Measurements from ENCODE around the gene TRAPPC3.

TRAPPC3 gene

DNA sequence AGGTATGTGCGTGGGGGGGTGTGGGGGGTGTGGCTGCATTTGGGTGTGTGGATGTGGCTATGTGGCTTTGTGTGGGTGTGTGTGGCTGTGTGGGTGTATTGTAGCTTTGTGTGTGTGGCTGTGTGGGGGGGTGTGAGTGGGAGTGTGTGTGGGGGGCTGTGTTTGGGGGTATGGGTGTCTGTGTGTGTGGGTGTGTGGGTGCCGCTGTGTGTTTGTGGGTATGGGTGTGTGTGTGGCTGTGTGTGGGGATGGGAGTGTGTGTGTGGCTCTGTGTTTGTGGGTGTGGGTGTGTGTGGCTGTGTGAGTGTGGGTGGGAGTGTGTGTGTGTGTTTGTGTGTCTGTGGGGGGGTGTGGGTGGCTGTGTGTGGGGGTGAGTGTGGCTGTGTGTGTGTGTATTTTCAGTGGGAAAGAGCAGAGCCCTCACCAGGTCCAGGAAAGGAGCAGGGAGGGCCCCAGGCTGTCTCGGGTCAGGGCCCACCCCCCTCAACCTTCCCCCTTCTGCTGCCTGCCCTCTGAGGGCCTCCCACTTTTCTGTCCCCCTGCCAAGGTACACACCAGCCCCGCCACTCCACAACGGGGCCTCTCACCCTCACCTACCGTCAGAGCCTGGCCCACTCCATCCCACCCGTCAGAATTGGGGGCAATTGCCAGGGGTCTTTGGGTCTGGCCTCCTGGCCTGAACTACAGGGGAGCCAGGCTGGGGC, 22.3 kb downstream of the TRAPPC3 start:
- DNase-seq (ENCODE audit: low read depth in 2 of 2), result no peak

DNA sequence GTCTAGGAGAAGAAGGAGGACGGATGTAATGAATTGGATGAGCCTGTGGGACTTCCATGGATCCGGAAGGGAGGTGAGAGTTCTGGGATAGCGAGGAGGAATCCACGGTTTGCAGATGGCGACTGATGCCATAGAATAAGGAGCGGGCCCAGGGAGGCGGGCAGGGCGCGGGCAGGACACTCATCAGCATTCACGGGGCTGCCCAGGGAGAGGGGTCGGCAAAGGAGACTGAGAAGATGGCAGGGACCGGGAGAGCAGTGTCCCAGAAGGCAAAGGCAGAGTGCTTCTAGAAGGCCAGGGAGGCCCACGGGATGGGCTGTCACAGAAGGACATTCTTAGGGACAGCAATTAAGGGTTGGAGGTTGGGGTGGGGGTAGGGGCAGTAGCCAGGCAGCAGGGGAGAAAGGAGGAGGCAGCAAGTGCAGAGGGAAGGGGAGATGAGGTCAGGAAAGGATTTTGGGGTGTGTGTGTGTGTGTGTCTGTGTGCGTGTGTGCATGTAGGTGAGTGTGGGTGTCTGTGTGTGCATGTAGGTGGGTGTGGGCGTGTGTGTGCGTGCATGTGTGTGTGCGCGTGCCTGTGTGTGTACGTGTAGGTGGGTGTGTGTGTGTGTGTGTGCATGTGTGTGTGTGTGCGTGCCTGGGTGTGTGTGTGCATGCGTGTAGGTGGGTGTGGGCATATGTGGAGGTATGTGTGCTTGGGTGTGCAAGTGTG, 23.1 kb downstream of the TRAPPC3 start:
- no peak for DNase-seq (ENCODE audit: low read depth in 2 of 2)

- DNase-seq (ENCODE audit: low read depth in 2 of 2), result no peak
These were observed 23.9 kb downstream of the TRAPPC3 start, which contains the start of gene COL8A2 for GRCh38 chr1:36125129-36125991. Gene COL8A2 (minus strand): TSS chr1:36125222. CDS start chr1:36100242, 24,980 bp downstream.

GRCh38 chr1:36124404-36125128, 24.7 kb downstream of the TRAPPC3 start:
- DNase-seq (ENCODE audit: low read depth in 2 of 2), result no peak

- no peak for DNase-seq (ENCODE audit: low read depth in 2 of 2)
These were observed 25.9 kb downstream of the TRAPPC3 start for GRCh38 chr1:36123356-36123755.

DNA sequence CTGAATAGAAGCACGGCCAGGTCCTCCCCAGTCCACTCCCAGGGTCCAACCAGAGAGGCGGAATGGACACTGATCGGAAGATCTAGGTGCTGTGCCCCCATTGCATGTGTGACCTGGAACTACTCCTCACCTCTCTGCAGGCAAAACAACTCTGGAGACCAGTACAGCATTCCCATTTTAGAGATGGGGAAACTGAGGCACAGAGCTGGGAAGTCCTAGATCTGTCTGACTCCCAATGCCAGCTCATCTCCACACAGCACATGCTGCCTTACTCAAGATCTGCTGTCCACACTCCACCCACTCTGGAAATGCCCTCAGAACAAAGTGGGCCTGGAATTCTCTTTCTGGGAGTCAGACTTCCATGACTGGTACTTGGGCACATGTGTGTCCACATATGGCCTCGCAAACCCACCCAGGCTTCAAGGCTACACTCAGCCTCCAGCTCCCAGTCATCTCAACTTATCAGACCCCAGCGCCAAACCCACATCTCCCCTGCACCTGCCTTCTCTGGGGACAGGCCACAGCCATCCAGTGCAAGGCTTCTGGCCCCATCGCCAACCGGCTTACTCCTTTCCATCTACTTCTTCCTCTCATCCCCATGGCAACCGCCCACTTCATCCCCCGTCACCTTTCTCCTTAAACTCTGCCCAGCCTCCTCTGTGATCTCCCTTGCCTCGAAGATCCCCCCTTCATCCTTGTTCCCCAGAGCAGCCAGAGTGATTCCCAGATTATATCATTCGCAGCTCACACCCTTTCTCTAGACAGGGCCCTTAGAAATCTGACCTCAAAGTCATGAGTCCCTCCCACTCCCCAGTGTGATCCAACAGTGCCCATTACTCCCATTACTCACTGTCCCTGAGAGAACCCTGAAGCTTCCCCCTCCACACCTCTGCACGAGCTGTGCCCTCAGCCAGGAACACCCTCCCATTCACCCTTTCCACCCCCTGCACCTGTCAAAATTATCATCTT, 26.9 kb downstream of the TRAPPC3 start:
- no peak for DNase-seq (ENCODE audit: low read depth in 2 of 2)

GRCh38 chr1:36119456-36119855, 29.8 kb downstream of the TRAPPC3 start:
- no peak for DNase-seq (ENCODE audit: low read depth in 2 of 2)

GRCh38 chr1:36118447-36119204, 30.7 kb downstream of the TRAPPC3 start:
- DNase-seq (ENCODE audit: low read depth in 2 of 2), result no peak

GRCh38 chr1:36116901-36117300, 32.4 kb downstream of the TRAPPC3 start:
- no peak for DNase-seq (ENCODE audit: low read depth in 2 of 2)

- no peak for DNase-seq (ENCODE audit: low read depth in 2 of 2)
These were observed 33.4 kb downstream of the TRAPPC3 start for GRCh38 chr1:36115931-36116330.

GRCh38 chr1:36115200-36115669, 34.1 kb downstream of the TRAPPC3 start:
- no peak for DNase-seq (ENCODE audit: low read depth in 2 of 2)

- no peak for DNase-seq (ENCODE audit: low read depth in 2 of 2)
These were observed 34.9 kb downstream of the TRAPPC3 start for GRCh38 chr1:36114371-36114770.

DNA sequence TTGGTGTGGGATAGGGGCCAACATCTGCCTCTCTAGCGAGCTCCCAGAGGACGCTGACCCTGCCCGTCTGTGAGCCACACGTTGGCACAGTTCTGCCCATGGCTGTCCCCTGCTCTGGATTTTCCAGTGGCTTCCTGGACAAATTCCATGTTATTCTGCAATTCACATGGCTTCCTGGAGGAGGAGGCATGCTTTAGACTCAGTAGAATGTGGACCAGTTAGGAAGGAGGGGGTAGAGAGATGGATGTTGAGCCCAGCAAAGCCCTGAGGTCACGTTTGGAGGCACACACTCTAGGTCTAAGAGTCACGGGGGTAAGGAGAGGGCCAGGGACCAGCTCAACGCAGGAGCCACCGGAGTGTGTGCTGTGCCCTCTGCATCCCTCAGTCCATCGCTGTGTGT, 36.5 kb downstream of the TRAPPC3 start:
- DNase-seq (ENCODE audit: low read depth in 2 of 2), result no peak

GRCh38 chr1:36111151-36111550, 38.1 kb downstream of the TRAPPC3 start:
- no peak for DNase-seq (ENCODE audit: low read depth in 2 of 2)

GRCh38 chr1:36109041-36109679, 40.1 kb downstream of the TRAPPC3 start:
- DNase-seq (ENCODE audit: low read depth in 2 of 2), result no peak

DNA sequence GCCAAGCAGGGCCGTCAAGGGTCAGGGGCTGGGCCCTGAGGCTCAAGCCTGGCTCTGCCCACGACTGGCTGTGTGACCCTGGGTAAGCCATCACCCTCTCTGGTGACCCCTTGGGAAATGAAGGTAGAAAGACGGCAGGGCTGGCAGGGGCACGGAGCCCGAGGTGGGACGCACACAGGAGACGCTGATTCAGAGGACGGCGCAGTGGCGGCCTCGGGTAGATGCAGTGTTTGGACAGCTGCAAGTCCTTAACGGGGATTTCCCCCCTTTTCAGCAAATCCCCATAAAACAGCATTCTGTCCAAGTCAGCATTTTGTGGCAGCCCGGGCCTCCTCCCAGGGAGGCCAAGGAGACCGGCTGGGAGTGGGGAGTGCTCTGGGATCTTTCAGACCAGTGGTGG, 41.0 kb downstream of the TRAPPC3 start:
- no peak for DNase-seq (ENCODE audit: low read depth in 2 of 2)

GRCh38 chr1:36107394-36107793, 41.9 kb downstream of the TRAPPC3 start:
- no peak for DNase-seq (ENCODE audit: low read depth in 2 of 2)

DNA sequence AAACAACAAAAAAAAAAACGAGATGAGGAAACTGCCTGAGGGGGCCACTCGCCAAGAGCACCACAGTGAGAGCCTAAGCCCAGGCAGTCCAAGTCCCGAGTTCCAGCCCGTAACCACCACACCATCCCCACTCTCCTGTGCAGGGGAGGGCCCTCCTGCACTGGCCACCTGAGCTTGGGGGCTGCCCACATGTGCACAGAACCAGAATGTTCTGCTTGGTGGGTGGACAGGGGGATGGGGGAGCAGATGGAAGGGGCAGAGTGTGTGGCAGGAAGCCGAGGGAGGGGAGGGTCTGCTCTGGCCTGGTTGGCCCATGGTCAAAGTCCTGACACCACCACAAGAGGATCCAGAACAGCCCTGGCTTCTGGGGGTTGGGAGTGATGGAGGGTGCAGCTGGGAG, 43.0 kb downstream of the TRAPPC3 start:
- no peak for DNase-seq (ENCODE audit: low read depth in 2 of 2)

DNA sequence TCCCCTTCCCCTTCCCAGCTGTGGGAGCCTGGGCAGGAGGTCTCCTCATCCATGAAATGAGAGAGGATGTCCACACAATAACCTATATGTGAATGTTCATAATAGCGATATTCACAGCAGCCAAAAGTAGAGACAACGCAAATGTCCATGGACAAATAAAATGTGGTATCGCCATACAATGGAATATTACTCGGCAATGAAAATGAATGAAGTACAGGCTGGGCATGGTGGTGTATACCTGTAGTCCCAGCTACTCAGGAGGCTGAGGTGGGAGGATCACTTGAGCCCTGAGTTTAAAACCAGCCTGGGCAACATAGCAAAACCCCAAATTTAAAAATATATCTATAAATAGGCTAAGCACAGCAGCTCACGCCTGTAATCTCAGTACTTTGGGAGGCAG, 47.7 kb downstream of the TRAPPC3 start:
- no peak for DNase-seq (ENCODE audit: low read depth in 2 of 2)

Measured in activated CD8-positive, alpha-beta memory T cell treated with anti-CD3 and anti-CD28 coated beads for 4 hours (primary cell).